ENCODE measurements around the gene SLC6A13.

Gene SLC6A13

DNA sequence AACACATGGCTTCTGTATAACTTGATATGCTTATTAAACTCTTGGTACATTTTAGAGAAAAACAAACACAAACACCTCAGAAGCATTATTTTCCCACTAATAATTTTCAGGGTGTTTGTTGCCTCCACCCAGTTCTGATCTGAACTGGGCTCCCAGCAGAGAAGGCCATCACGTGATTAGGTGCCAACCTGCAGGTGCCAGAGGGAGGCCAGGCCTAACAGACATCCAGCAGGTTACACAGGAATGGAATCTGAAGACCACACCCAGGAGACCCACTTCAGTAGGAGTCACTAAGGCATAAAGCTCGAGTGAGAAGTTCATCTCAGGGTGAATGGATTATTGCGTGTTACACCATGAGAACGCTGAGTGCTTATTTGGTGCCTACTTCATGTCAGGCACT, 57.6 kb downstream of the SLC6A13 start:
- H3K4me2 ChIP-seq (ENCODE audit: insufficient read depth, low read length): no peak overlapping the region
- no peaks in the 10 kb centered on the region for H3K36me3 ChIP-seq (ENCODE audit: insufficient read depth, low read length)
- no peak for ATAC-seq (ENCODE audit: insufficient read depth, low read depth)
- peaks cover 4% of the 10 kb centered on the region for H3K27me3 ChIP-seq (ENCODE audit: insufficient read depth, low read length, poor library complexity)
- TF ChIP-seq EZH2 (IDR thresholded peaks at IDR 0.05; ENCODE audit: borderline replicate concordance, low read depth, low read length, severe bottlenecking): no peak
- no peak for TF ChIP-seq CTCF (IDR thresholded peaks at IDR 0.05; ENCODE audit: borderline replicate concordance, extremely low read depth, low read length, poor library complexity, severe bottlenecking)
- H3K79me2 ChIP-seq (ENCODE audit: insufficient read depth, low read length): no peaks in the 10 kb centered on the region
- H3K4me3 ChIP-seq (ENCODE audit: low read depth in 1 of 2, low read length in 2 of 2): no peak overlapping the region
- H3K4me1 ChIP-seq (ENCODE audit: insufficient read depth, low read length): no peaks in the 10 kb centered on the region
- H3K9me3 ChIP-seq (ENCODE audit: insufficient read depth, low read length, severe bottlenecking): no peaks in the 10 kb centered on the region
- 0 out of 2 replicates have a peak, but pooled peaks cover 5% of the 10 kb centered on the region for H4K20me1 ChIP-seq (ENCODE audit: insufficient read depth, low read length)
- H3K27ac ChIP-seq (ENCODE audit: low read length): no peak overlapping the region
- H3K9ac ChIP-seq (ENCODE audit: low read depth, low read length): no peak overlapping the region
- no peak overlapping the region for H2AFZ ChIP-seq (ENCODE audit: low read depth, low read length)
- DNase-seq: no peak

DNA sequence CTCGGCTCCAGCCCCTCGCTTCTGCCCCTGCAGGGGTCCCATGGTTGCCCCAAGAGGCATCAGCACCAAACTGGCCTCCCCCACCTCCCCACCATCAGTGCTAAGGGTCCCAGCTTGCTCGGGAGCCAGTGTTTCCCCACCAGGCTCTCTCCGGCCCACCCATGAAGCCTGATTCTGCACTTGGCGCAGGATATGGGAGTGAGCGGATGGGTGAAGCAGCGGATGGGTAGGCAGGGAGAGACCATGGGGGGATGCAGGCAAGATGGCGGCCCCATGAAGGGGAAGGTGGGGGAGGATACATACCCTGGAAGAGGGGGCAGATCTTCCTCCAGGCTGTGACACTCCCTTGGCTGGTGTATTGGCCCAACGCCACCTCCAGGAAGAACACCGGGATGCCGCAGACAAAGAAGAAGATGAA, 58.4 kb downstream of the SLC6A13 start:
- Histone ChIP-seq H3K4me2 (ENCODE audit: insufficient read depth, low read length) (no peak overlapping the region), H3K79me2 (ENCODE audit: insufficient read depth, low read length) (no peaks in the 10 kb centered on the region), H3K9me3 (ENCODE audit: insufficient read depth, low read length, severe bottlenecking) (no peaks in the 10 kb centered on the region), H3K4me1 (ENCODE audit: insufficient read depth, low read length) (no peaks in the 10 kb centered on the region), H3K27ac (ENCODE audit: low read length) (no peak overlapping the region), H3K4me3 (ENCODE audit: low read depth in 1 of 2, low read length in 2 of 2) (no peak overlapping the region), H3K36me3 (ENCODE audit: insufficient read depth, low read length) (no peaks in the 10 kb centered on the region), H3K27me3 (ENCODE audit: insufficient read depth, low read length, poor library complexity) (peaks cover 4% of the 10 kb centered on the region), H4K20me1 (ENCODE audit: insufficient read depth, low read length) (0 out of 2 replicates have a peak, but pooled peaks cover 5% of the 10 kb centered on the region), H3K9ac (ENCODE audit: low read depth, low read length) (no peak overlapping the region), H2AFZ (ENCODE audit: low read depth, low read length) (no peak overlapping the region)
- DNase-seq (no peak), ATAC-seq (ENCODE audit: insufficient read depth, low read depth) (no peak)
- TF ChIP-seq EZH2 (IDR thresholded peaks at IDR 0.05; ENCODE audit: borderline replicate concordance, low read depth, low read length, severe bottlenecking) (no peak), CTCF (IDR thresholded peaks at IDR 0.05; ENCODE audit: borderline replicate concordance, extremely low read depth, low read length, poor library complexity, severe bottlenecking) (no peak)

DNA sequence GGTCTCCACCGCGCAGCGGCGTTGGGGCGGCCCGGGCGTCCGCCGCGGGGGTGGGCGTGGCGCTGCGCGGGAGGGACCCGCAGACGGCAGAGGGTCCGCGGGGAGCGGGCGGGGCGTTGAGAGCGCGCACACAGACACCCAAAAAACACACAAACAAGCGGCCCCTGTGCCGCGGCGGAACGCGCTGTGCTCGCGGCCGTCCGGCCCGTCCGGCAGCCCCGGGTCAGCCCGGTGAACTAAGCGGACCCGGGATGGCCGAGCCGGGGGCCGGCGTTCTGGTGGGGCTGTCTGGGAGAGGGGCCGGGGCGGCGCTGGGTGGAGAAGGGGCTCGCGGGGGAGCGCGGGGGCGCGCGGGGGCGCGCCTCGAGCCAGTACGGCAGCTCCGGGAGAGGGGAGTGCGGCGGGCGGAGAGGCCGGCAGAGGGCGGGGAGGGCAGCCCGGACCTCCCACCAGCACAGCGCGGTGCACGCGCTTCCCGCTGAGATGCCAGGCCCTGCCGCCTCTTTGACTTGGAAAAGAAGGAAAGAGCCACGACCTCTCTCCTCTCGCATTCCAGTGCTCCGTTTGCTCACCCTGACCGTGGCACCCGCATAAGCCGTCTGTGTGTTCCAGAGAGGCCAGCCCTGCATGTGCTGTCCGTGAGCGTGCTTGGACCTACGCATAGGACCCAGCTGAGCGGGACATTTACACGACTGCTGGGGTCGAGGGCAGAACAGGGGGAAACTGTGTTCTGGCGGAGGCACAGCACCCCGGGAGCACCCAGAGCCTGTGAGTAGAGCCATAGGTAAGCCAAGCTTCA, 59.0 kb downstream of the SLC6A13 start:
- no peaks in the 10 kb centered on the region for H3K27me3 ChIP-seq (ENCODE audit: insufficient read depth, low read length, poor library complexity)
- no peak overlapping the region for H3K4me3 ChIP-seq (ENCODE audit: low read depth in 1 of 2, low read length in 2 of 2)
- DNase-seq (no peak), ATAC-seq (ENCODE audit: insufficient read depth, low read depth) (no peak)
- 0 out of 2 replicates have a peak, but pooled peaks cover 5% of the 10 kb centered on the region for H4K20me1 ChIP-seq (ENCODE audit: insufficient read depth, low read length)
- H3K27ac ChIP-seq (ENCODE audit: low read length): no peak overlapping the region
- TF ChIP-seq CTCF (IDR thresholded peaks at IDR 0.05; ENCODE audit: borderline replicate concordance, extremely low read depth, low read length, poor library complexity, severe bottlenecking): no peak
- TF ChIP-seq EZH2 (IDR thresholded peaks at IDR 0.05; ENCODE audit: borderline replicate concordance, low read depth, low read length, severe bottlenecking): no peak
- no peaks in the 10 kb centered on the region for H3K36me3 ChIP-seq (ENCODE audit: insufficient read depth, low read length)
- no peaks in the 10 kb centered on the region for H3K9me3 ChIP-seq (ENCODE audit: insufficient read depth, low read length, severe bottlenecking)
- no peaks in the 10 kb centered on the region for H3K4me1 ChIP-seq (ENCODE audit: insufficient read depth, low read length)
- H3K9ac ChIP-seq (ENCODE audit: low read depth, low read length): no peak overlapping the region
- no peak overlapping the region for H3K4me2 ChIP-seq (ENCODE audit: insufficient read depth, low read length)
- H2AFZ ChIP-seq (ENCODE audit: low read depth, low read length): no peak overlapping the region
- no peaks in the 10 kb centered on the region for H3K79me2 ChIP-seq (ENCODE audit: insufficient read depth, low read length)
